SK-N-SH (cell line): ENCODE data around the gene C9orf43.

ENCODE experiments used
- FOXJ3 ChIP-seq: sonication (generic); formaldehyde crosslinking; IDR thresholded peaks from 2 replicates; pipeline ENCODE4 v1.5.1; 2020; ENCODE audit warnings: mild to moderate bottlenecking, missing genetic modification reagents
- MXI1 ChIP-seq: IDR thresholded peaks from 2 replicates; pipeline ENCODE4 v1.6.1; 2012; ENCODE audit warnings: mild to moderate bottlenecking, low read depth, low read length, improper control_type of control experiment
- RXRA ChIP-seq: IDR thresholded peaks from 2 replicates; pipeline ENCODE4 v1.4.0; 2012; ENCODE audit warnings: low read depth, mild to moderate bottlenecking, borderline replicate concordance
- SIN3A ChIP-seq: IDR thresholded peaks from 2 replicates; pipeline ENCODE4 v1.6.1; 2012; ENCODE audit warnings: low read depth, mild to moderate bottlenecking, low read length, moderate library complexity, borderline replicate concordance
- TAF1 ChIP-seq: IDR thresholded peaks from 2 replicates; pipeline ENCODE4 v1.6.1; 2012; ENCODE audit warnings: low read depth, mild to moderate bottlenecking, low read length, moderate library complexity, borderline replicate concordance
- YY1 ChIP-seq: IDR thresholded peaks from 2 replicates; pipeline ENCODE4 v1.4.0; 2012; ENCODE audit warnings: low read depth, mild to moderate bottlenecking
- TF ChIP-seq, protein P1 (sequence below): IDR thresholded peaks from 2 replicates; pipeline ENCODE4 v1.6.1; 2012; ENCODE audit warnings: mild to moderate bottlenecking, low read depth, low read length, moderate library complexity
- TF ChIP-seq, protein P2 (sequence below): fragments of 200-600 bp; sonication (generic); IDR thresholded peaks from 2 replicates; pipeline ENCODE4 v1.6.1; 2017; ENCODE audit warnings: antibody characterized with exemption, mild to moderate bottlenecking, moderate library complexity

DNA sequence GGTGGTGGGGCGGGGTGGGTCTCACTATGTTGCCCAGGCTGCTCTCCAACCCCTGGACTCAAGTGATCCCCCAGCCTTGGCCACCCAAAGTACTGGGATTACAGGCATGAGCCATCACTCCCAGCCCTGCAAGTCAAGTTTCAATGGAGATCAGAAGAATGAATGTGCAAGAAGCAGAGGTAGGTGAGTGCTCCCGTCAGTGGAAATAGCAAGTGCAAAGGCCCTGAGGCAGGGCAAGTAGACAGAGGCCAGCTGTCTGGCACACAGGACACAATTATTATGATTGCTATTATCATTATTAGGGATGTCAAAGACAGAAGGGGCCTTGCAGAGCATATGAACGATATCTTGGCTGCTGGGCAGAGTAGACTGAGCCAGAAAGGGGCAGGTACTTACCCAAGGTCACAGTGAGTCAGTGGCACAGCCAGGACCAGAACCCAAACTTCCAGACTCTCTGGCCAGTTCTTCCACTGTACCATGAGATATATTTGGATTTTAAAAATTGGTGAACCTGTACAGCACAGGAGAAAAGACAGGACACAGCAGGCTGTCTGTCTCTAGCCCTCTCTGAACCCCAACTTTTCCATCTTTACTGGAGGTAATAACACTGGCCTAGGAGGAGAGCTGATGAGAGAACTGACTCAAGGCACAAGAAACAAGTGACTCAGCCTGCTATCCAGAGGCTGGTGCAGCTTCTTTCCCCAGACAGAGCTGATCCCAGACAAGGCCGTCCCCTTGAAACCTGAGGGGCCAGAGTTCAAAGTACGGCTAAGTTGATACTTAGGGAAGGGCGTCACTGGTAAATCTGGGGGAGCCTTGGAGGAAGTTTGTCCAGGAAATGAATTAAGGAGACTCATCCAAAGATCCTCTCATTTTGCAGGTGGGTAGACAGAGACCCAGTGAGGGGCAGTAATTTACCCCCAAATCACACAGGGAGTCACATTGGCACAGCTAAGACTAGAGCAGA lies 35.2 kb upstream of the C9orf43 start:
- TF ChIP-seq, protein P1, sequence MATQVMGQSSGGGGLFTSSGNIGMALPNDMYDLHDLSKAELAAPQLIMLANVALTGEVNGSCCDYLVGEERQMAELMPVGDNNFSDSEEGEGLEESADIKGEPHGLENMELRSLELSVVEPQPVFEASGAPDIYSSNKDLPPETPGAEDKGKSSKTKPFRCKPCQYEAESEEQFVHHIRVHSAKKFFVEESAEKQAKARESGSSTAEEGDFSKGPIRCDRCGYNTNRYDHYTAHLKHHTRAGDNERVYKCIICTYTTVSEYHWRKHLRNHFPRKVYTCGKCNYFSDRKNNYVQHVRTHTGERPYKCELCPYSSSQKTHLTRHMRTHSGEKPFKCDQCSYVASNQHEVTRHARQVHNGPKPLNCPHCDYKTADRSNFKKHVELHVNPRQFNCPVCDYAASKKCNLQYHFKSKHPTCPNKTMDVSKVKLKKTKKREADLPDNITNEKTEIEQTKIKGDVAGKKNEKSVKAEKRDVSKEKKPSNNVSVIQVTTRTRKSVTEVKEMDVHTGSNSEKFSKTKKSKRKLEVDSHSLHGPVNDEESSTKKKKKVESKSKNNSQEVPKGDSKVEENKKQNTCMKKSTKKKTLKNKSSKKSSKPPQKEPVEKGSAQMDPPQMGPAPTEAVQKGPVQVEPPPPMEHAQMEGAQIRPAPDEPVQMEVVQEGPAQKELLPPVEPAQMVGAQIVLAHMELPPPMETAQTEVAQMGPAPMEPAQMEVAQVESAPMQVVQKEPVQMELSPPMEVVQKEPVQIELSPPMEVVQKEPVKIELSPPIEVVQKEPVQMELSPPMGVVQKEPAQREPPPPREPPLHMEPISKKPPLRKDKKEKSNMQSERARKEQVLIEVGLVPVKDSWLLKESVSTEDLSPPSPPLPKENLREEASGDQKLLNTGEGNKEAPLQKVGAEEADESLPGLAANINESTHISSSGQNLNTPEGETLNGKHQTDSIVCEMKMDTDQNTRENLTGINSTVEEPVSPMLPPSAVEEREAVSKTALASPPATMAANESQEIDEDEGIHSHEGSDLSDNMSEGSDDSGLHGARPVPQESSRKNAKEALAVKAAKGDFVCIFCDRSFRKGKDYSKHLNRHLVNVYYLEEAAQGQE = no peak
- no peak for TF ChIP-seq MXI1
- TF ChIP-seq SIN3A = no peak
- no peak for TF ChIP-seq TAF1
- TF ChIP-seq RXRA = no peak
- no peak for TF ChIP-seq YY1
- TF ChIP-seq FOXJ3 = no peak
- TF ChIP-seq, protein P2, sequence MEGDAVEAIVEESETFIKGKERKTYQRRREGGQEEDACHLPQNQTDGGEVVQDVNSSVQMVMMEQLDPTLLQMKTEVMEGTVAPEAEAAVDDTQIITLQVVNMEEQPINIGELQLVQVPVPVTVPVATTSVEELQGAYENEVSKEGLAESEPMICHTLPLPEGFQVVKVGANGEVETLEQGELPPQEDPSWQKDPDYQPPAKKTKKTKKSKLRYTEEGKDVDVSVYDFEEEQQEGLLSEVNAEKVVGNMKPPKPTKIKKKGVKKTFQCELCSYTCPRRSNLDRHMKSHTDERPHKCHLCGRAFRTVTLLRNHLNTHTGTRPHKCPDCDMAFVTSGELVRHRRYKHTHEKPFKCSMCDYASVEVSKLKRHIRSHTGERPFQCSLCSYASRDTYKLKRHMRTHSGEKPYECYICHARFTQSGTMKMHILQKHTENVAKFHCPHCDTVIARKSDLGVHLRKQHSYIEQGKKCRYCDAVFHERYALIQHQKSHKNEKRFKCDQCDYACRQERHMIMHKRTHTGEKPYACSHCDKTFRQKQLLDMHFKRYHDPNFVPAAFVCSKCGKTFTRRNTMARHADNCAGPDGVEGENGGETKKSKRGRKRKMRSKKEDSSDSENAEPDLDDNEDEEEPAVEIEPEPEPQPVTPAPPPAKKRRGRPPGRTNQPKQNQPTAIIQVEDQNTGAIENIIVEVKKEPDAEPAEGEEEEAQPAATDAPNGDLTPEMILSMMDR = no peak
